ENCODE results near the gene WNT10A. TPM values are rescaled to one million over a fixed set of nuclear protein-coding genes. Genes with fewer than 3 reads are reported as not detected.

WNT10A gene
- total and polyA plus RNA-seq, 2 donors (not counting 1 experiment from before 2014, with no cell fraction given), result 15.2 to 36.6 TPM

DNA sequence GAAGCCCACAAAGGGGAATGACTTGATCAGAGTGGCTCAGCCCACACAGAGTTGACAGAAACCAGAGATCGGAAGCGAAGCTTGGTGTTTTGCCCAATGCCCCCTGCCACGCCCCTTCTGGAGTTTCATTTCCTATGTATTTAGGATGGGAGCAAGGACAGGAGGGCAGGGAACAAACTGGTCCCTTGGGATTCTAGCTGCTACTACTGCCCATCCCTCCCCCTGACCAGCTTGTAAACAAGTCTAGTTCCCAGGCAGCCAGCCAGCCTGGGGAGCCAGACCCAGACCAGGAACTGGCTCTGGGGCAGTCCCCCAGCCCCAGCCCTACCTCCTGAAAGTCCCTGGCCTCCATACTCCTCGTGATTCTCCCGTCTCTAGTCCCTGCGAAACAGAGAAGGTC, 12.8 kb upstream of the WNT10A start:
- Histone ChIP-seq H3K9me3 (ENCODE audit: control extremely low read depth in 1 of 3, control insufficient read depth in 2 of 3, insufficient read depth in 1 of 3, low read length in 2 of 3) (no peaks in the 10 kb centered on the region), H3K36me3 (replicated peaks in 1 of 2; ENCODE audit: control extremely low read depth in 1 of 2, control insufficient read depth in 1 of 2, extremely low read depth in 1 of 2, insufficient read depth in 2 of 2, low read length in 1 of 2) (no peaks in the 10 kb centered on the region), H3K27me3 (replicated peaks in 1 of 4; ENCODE audit: control extremely low read depth in 1 of 4, control insufficient read depth in 3 of 4, insufficient read depth in 4 of 4, low read length in 3 of 4) (peaks cover 0 to 55% (median 15%) of the 10 kb centered on the region in 4 experiments), H2AFZ (ENCODE audit: insufficient read depth, low read depth, low read length, poor library complexity, severe bottlenecking) (no peak overlapping the region), H3K4me1 (ENCODE audit: control insufficient read depth in 2 of 2, insufficient read depth in 2 of 2, low read length in 2 of 2) (peaks cover 23% of the 10 kb centered on the region in 2 donors), H3K79me2 (ENCODE audit: control insufficient read depth, insufficient read depth, low read length) (no peaks in the 10 kb centered on the region), H3K4me2 (replicated peaks; ENCODE audit: low read depth, low read length, poor library complexity, severe bottlenecking) (no peak overlapping the region), H3K9ac (ENCODE audit: low read length) (no peak overlapping the region), H3K27ac (ENCODE audit: low read length in 2 of 2) (no peak overlapping the region), H4K20me1 (ENCODE audit: control insufficient read depth, insufficient read depth, low read length, poor library complexity, severe bottlenecking) (no peaks in the 10 kb centered on the region), H3K4me3 (ENCODE audit: control extremely low read depth in 1 of 5, extremely low read depth in 1 of 5, insufficient read depth in 1 of 5, low read depth in 2 of 5, low read length in 4 of 5) (no peak overlapping the region)
- no peaks in the 10 kb centered on the region for H3K9me3 Mint-ChIP-seq (ENCODE audit: insufficient read depth)
- 97% methylated on average over 3 of the region's 6 CpGs for WGBS (ENCODE audit: insufficient coverage)
- intact Hi-C loops (cut with micrococcal nuclease), result no loop called here
- CTCF ChIA-PET, result interaction anchor here (1.8 to 23.0 kb wide), 2 partner anchors 9 to 27 kb away, joined by 6 to 1627 read pairs; no protein-coding TSS in a partner anchor
- no peak overlapping the region for H3K27ac Mint-ChIP-seq
- POLR2A ChIA-PET, result no interaction called here
- no peak overlapping the region for H3K4me3 Mint-ChIP-seq
- H3K27me3 Mint-ChIP-seq, result peaks cover 46% of the 10 kb centered on the region
- ATAC-seq (ENCODE audit: low read depth) (no peak), DNase-seq (no peak)
- H3K4me1 Mint-ChIP-seq, result peaks cover 24% of the 10 kb centered on the region
- TF ChIP-seq EZH2 (IDR thresholded peaks at IDR 0.05; ENCODE audit: borderline replicate concordance, insufficient read depth, low read depth, low read length, poor library complexity, severe bottlenecking), result no peak
- TF ChIP-seq, protein P1, sequence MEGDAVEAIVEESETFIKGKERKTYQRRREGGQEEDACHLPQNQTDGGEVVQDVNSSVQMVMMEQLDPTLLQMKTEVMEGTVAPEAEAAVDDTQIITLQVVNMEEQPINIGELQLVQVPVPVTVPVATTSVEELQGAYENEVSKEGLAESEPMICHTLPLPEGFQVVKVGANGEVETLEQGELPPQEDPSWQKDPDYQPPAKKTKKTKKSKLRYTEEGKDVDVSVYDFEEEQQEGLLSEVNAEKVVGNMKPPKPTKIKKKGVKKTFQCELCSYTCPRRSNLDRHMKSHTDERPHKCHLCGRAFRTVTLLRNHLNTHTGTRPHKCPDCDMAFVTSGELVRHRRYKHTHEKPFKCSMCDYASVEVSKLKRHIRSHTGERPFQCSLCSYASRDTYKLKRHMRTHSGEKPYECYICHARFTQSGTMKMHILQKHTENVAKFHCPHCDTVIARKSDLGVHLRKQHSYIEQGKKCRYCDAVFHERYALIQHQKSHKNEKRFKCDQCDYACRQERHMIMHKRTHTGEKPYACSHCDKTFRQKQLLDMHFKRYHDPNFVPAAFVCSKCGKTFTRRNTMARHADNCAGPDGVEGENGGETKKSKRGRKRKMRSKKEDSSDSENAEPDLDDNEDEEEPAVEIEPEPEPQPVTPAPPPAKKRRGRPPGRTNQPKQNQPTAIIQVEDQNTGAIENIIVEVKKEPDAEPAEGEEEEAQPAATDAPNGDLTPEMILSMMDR (IDR thresholded peaks at IDR 0.05), result no peak

DNA sequence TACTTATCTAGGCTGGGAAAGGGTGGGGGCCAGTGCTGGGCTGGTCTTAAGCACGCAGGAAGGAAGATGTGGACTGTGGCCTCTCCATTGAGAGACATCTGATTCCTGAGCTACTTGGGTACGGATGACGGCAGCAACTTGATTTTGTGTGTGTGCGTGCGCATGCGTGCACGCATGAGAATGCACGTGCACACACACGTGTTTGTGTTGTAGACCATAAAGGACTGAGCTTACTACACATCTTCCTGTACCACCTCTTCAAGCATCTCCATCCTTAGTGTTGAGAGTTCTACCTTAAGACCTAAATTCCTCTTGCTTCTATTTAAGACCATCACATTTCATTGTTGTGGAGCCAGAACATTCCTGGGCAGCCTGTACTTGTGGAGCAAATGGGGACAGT, 11.6 kb upstream of the WNT10A start:
- Histone ChIP-seq H3K4me2 (replicated peaks; ENCODE audit: low read depth, low read length, poor library complexity, severe bottlenecking) (no peak overlapping the region), H3K4me3 (ENCODE audit: control extremely low read depth in 1 of 5, extremely low read depth in 1 of 5, insufficient read depth in 1 of 5, low read depth in 2 of 5, low read length in 4 of 5) (no peak overlapping the region), H3K27me3 (replicated peaks in 1 of 4; ENCODE audit: control extremely low read depth in 1 of 4, control insufficient read depth in 3 of 4, insufficient read depth in 4 of 4, low read length in 3 of 4) (peaks cover 0 to 52% (median 13%) of the 10 kb centered on the region in 4 experiments), H3K79me2 (ENCODE audit: control insufficient read depth, insufficient read depth, low read length) (no peaks in the 10 kb centered on the region), H4K20me1 (ENCODE audit: control insufficient read depth, insufficient read depth, low read length, poor library complexity, severe bottlenecking) (no peaks in the 10 kb centered on the region), H3K4me1 (ENCODE audit: control insufficient read depth in 2 of 2, insufficient read depth in 2 of 2, low read length in 2 of 2) (peaks cover 31 to 32% of the 10 kb centered on the region in 2 donors), H2AFZ (ENCODE audit: insufficient read depth, low read depth, low read length, poor library complexity, severe bottlenecking) (no peak overlapping the region), H3K27ac (ENCODE audit: low read length in 2 of 2) (no peak overlapping the region), H3K9ac (ENCODE audit: low read length) (no peak overlapping the region), H3K36me3 (replicated peaks in 1 of 2; ENCODE audit: control extremely low read depth in 1 of 2, control insufficient read depth in 1 of 2, extremely low read depth in 1 of 2, insufficient read depth in 2 of 2, low read length in 1 of 2) (no peaks in the 10 kb centered on the region), H3K9me3 (ENCODE audit: control extremely low read depth in 1 of 3, control insufficient read depth in 2 of 3, insufficient read depth in 1 of 3, low read length in 2 of 3) (no peaks in the 10 kb centered on the region)
- Mint-ChIP-seq H3K9me3 (ENCODE audit: insufficient read depth) (no peaks in the 10 kb centered on the region), H3K27me3 (peaks cover 38% of the 10 kb centered on the region), H3K27ac (no peak overlapping the region), H3K4me1 (peaks cover 33% of the 10 kb centered on the region), H3K4me3 (no peak overlapping the region)
- CTCF ChIA-PET, result interaction anchor here (0.8 to 23.0 kb wide), 8 partner anchors 8 to 286 kb away, joined by 3 to 1627 read pairs (median 4); partner anchors contain the start of gene WNT10A
- ATAC-seq (ENCODE audit: low read depth), result no peak
- WGBS (ENCODE audit: insufficient coverage), result 95% methylated on average over 4 of the region's 9 CpGs
- no peak for DNase-seq
- POLR2A ChIA-PET, result interaction anchor here (2.5 kb wide), 1 partner anchor 29 kb away, joined by 8 read pairs; no protein-coding TSS in a partner anchor
- no peak for TF ChIP-seq EZH2 (IDR thresholded peaks at IDR 0.05; ENCODE audit: borderline replicate concordance, insufficient read depth, low read depth, low read length, poor library complexity, severe bottlenecking)
- TF ChIP-seq, protein P1 (IDR thresholded peaks at IDR 0.05), result no peak
- intact Hi-C loops (cut with micrococcal nuclease), result no loop called here
